T-helper 2 cell treated with Interferon-gamma antibody and Interleukin-4, amounts not matched to agents 100 ng/mL and 5 ng/mL, for 36 hours (primary cell): ENCODE results near the gene LY6G6D. TPM values are rescaled to one million over a fixed set of nuclear protein-coding genes. Genes with fewer than 3 reads are reported as not detected.

ENCODE experiments used
- intact Hi-C: fragments of 100-400 bp; cut with micrococcal nuclease; formaldehyde crosslinking; loops from one replicate; pipeline ENCODE4 v1.15.1; 2023
- total RNA-seq: library from RNA; stranded (reverse); gene quantifications from 2 replicates; pipeline ENCODE4 v1.2.3, GENCODE V29; 2022

LY6G6D gene
- total RNA-seq, 1 donor from 2014 or later: not detected

DNA sequence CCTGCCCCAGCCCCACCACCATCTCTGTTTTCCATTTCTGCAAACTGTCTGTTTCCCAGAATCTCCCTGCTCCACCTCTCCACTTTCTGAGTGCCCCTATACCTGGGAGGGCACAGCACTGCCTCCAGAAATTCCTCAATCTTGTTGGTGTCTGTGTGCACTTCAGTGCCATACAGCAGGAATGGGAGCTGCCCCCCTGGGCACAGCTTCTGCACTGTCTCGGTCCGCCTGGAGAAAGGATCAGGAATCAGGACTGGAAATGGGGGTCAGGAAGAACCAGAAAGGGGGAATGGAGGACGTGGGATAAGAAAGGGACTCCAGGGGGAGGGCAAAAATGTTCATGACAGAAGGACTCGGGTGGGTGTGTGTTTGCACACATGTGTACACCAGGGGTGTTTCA, 18.6 kb downstream of the LY6G6D start:
- intact Hi-C loops: loop anchor here (10.0 kb wide), 2 partner anchors 189 to 441 kb away; partner anchors contain the start of genes AGPAT1, ATP6V1G2, DDX39B and NFKBIL1

DNA sequence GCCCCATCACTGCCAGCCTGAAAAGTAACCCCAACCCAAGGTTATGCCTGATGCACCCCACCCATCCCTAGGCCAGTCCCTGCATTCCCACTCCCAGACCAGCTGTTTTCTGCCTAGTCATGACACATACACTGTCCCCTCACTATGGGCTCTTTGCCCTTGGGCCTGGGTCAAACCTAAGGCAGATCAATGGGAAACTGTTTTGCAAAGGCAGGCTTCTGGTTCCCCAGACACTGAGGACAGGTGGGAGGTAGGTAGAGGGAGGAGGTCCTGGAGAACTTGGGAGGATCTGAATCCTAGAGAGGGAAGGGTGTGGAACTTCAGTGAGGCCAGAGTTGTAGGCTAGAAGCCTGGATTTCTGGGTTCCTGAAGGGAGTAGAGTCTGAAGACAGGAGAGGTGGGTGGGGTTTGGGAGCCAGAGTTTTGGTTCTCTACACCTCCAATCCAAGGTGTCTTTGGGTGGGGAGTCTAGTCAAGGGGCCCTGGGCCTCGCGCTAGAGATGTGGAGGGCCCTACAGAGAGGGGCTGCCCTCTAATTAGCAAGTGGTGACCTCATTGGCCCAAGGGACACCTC, 19.2 kb downstream of the LY6G6D start:
- intact Hi-C loops: loop anchor here (10.0 kb wide), 2 partner anchors 190 to 440 kb away; partner anchors contain the start of genes AGPAT1, ATP6V1G2, DDX39B and NFKBIL1

DNA sequence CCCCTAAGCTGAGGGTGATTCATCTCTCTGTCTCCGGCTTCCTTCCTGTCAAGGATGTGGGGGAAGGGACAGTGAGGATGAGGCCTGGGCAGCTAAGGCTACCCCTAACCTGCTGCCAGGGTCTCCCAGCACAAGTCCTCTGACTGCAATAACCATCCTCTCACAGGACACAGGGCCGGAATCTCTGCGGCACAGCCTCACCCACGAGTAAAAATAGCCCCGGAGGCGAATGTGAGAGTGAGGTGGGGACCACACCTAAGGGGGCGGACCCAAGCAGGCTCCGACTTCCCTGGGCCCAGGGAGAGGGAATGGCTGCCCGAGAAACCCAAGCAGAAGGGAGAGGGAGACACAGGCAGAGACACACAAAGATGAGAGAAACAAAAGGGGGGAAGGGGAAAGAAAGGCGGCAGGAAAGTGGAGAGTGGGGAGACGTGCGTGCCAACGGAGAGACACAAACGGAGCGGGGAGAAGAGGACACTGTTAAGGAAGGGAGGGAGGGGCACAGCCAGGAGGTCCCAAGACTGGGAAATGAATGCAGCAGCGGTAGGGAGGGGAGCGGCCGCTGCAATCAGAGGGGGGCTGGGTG, 19.8 kb downstream of the LY6G6D start:
- intact Hi-C loops: loop anchor here (5.0 to 10.0 kb wide), 4 partner anchors 83 to 1237 kb away; partner anchors contain the start of genes AGPAT1, ATP6V1G2, BAG6 and DDX39B

DNA sequence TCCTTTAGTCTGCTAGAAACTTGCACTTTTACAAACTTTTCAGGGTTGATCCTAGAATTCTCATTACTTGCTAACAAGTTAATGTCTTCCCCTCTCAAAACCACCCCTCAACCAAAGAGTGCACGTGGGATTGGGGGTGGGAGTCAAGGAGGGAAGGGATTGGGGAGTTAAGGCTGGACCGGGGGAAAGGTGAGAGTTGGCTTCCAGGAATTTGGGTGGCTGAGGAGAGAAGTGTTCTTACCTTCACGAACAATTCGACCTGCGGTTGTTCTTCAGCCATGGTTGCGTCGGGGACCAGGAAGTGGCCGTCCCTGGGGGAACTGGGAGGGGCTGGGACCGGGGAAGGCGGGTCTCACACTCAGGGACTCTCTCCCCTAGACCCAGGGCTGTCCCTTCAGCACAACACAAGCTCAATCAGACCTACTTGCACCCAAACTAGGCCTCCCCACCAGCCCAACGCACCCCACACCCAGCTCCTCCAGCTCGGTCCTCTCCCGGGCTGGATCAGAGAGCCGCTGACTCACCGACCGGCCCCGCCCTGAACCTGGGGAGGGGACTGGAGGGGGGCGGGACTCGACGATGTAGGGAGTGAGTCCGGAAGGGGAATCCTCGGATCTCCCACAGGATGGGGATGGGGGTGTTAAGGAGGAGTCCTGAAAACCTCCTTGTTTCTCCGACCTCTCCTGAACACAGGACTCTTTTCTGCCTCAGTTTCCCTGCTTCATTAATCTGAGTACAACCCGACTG, 21.0 kb downstream of the LY6G6D start, which contains the start of gene CLIC1:
TSS of gene CLIC1 (minus strand) at position 510 of the 747 bp plus-strand sequence. CDS start at position 280, 230 bp downstream.
- intact Hi-C loops: loop anchor here (2.0 to 10.0 kb wide), 5 partner anchors 84 to 1236 kb away; partner anchors contain the start of genes AGPAT1, ATF6B, ATP6V1G2 and BAG6

DNA sequence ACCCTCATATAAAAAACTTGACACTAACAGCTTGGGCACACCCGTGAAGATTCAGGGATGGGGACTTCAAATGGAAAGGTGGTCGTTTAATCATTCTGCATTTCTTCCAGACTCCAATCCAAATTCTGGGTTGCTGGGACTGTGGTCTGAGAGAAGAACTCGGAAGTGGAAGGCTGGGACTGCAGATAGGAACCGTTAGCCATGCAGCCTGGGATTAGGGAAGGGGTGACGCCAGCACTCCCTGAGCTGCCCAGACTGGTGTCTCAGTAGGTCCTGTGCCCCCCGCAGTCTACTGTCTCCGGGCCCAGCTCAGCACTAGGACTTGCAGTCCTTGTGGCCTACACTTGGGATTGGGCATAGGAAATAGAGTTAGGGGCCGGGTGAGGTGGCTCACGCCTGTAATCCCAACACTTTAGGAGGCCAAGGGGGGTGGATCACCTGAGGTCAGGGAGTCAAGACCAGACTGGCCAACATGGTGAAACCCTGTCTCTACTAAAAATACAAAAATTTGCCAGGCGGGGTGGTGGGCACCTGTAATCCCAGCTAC, 21.7 kb downstream of the LY6G6D start:
- intact Hi-C loops: loop anchor here (2.0 to 10.0 kb wide), 5 partner anchors 85 to 1235 kb away; partner anchors contain the start of genes AGPAT1, ATF6B, ATP6V1G2 and BAG6

DNA sequence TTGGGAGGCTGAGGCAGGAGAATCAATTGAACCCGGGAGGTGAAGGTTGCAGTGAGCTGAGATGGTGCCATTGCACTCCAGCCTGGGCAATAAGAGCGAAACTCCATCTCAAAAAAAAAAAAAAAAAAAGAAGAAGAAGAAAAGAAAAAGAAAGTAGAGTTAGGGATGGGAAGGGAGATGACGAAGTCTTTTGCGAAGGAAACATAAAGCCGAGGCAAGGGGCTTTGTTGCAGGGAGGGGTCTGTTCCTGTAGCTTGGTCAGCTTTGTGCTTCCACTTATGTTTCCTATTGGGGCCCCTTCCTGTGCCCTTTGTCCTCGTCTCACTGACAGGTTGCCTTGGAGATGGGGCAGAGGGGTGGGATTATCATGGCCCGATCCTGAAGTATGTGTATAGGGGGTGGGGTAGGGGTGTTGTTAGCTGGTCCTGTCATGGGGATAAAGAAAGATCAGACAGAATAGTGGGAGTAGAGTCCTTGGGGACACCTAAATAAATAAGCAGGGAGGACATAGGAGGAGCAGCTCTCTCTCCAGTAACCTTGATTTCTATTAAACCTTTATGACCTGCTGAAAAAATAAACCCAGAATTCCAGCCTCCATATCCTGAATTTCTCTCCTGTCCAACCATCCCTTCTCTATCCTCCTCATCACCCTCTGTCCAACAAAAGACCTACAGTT, 22.3 kb downstream of the LY6G6D start:
- intact Hi-C loops: loop anchor here (2.0 to 10.0 kb wide), 5 partner anchors 85 to 1235 kb away; partner anchors contain the start of genes AGPAT1, ATF6B, ATP6V1G2 and BAG6

DNA sequence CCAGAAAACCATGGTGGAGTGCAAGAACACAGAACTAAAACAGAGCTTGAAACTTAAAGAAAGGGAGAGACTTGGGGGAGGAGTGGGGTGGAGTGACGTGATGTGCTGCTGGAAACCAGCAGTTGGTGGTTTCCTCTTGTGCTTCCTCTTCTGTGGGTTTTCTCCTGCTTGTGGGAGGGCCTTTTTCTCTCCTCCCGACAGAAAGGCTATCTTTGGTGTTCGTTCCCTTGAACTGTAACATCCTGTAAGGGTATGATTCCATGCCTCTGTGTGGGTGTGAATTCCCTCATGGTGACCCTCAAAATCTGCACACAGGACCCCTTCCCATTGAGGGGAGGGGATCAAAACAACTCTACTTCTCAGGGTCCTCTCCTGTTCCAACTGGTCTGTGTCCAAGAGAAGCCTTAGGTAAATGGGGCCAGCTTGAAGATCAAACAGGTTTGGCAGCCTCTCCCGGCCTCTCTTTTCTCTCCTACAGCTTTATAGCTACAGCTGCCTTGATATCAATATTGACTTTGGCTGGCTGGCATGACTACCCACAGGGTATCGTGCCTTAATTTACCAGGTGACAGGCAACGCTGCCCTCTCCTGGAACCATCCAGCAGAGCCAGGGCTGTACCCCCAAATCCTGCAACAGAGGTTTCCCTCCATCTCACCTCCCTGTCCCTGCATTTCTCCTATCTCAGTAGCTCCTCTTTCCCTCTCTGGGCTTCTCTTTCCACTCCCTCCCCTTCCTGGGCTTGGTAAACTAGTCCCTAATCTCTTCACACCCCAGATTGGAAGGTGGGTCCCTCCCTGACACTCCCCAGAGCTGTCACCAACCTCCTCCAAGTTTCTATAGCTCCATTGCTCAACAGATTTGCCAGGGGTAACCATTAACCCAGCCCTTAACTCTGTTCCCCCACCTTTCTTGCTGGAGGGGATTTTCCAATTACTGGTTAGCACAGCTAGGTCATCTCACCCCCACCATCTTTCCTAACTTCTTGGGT, 23.1 kb downstream of the LY6G6D start:
- intact Hi-C loops: loop anchor here (1.0 to 10.0 kb wide), 9 partner anchors 9 to 1234 kb away; partner anchors contain the start of genes AGPAT1, ATF6B, ATP6V1G2 and BAG6

DNA sequence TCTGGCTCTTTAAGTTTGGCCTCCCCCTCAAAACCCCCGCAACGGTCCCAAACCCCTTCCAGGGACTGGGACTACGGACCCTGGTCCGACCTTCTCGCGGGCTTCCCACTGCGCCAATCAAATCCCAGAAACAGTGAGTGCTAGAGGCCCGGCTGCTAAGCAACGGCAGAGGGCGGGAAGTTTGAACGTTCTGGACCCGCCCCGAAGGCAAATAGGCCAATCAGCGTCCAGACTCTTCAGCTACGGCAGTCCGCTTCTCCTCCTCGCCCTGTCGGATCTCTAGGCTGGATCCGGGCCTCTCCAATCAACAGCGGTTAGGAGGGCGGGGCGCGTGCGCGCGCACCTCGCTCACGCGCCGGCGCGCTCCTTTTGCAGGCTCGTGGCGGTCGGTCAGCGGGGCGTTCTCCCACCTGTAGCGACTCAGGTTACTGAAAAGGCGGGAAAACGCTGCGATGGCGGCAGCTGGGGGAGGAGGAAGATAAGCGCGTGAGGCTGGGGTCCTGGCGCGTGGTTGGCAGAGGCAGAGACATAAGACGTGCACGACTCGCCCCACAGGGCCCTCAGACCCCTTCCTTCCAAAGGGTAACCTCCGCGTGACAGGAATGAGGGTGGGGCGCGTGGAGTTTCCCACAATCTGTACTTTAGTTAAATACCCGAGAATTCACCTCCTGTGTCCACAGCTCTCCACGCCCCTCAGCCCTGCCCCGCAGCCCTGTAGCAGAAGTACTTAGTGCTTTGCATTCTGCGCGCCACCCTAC, 24.7 kb downstream of the LY6G6D start, which contains the start of gene MSH5:
TSS of gene MSH5 (plus strand) at position 367 of the 758 bp plus-strand sequence. CDS start 462 bp downstream, outside the sequence.
- intact Hi-C loops: loop anchor here (1.0 to 10.0 kb wide), 8 partner anchors 37 to 1232 kb away; partner anchors contain the start of genes ABHD16A, AGPAT1, ATP6V1G2 and BAG6

DNA sequence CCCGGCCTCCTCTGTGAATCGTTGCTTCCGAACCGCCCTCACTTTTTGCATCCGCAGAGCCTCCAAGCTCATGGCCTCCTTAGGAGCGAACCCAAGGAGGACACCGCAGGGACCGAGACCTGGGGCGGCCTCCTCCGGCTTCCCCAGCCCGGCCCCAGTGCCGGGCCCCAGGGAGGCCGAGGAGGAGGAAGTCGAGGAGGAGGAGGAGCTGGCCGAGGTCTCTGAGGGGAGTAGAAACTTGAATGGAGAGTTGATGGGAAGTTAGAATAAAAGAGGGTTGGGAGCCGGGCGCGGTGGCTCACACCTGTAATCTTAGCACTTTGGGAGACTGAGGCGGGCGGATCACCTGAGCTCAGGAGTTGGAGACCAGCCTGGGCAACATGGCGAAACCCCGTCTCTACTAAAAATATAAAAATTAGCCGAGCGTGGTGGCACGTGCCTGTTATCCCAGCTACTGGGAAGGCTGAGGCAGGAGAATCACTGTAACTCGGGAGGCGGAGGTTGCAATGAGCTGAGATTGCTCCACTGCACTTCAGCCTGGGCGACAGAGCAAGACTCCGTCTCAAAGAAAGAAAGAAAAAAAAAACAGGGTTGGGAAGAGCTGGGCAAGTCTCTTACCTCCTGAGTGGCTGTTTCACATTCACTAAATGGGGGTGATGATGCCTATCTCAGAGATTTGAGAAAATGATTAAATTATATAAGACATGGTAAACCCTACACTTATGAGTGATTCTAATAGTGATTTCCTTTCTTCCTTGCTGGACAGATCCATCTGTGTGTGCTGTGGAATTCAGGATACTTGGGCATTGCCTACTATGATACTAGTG, 25.5 kb downstream of the LY6G6D start:
- intact Hi-C loops: no loop called here

DNA sequence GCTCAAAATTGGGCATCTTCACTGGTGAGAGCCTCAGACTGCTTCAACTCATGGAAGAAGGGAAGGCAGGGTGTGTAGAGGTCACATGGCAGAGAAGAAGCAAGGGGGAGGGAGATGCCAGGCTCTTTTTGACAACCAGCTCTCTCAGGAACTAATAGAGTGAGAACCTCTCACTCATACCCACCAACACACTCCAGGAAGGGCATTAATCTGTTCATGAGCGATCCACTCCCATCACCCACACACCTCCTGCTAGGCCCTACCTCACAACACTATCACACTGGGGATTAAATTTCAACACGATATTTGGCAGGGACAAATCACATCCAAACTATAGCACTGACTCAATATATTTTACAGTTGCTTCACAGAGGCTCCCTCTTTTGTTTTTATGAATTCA, 26.7 kb downstream of the LY6G6D start:
- intact Hi-C loops: no loop called here

DNA sequence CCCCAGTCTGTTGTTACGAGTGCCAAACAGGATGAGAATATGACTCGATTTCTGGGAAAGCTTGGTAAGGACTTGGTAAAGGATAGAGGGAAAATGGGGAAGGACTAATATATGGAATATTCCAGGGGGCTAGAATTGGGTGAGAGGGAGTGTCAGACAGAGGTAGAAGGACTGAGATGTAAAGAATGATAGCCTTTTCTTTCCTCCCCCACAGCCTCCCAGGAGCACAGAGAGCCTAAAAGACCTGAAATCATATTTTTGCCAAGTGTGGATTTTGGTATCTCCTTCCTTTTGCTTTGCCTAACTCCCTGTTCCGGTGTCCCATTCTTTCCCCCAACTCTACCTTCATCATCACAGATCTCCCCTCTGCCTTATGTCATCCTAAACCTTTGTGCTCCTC, 27.7 kb downstream of the LY6G6D start:
- intact Hi-C loops: no loop called here

DNA sequence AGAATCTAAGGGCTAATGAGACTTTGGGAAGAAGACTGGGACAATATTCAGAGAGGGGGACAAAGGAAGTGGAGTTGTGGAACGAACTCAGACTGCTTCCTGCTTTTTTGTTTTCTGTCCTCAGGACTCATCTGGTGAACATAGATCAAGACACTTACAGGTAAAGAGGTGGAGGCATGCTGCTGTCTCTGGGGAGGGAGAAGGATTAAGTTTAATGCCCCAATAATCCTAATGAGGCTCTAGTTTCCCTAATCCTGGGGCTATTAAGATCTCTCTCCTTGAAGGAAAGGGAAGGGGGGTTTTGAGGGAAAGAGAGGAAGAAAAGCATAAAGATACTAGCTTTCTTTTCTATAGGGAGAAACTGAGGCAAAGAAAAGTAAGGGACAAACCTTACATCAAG, 29.3 kb downstream of the LY6G6D start:
- intact Hi-C loops: no loop called here

DNA sequence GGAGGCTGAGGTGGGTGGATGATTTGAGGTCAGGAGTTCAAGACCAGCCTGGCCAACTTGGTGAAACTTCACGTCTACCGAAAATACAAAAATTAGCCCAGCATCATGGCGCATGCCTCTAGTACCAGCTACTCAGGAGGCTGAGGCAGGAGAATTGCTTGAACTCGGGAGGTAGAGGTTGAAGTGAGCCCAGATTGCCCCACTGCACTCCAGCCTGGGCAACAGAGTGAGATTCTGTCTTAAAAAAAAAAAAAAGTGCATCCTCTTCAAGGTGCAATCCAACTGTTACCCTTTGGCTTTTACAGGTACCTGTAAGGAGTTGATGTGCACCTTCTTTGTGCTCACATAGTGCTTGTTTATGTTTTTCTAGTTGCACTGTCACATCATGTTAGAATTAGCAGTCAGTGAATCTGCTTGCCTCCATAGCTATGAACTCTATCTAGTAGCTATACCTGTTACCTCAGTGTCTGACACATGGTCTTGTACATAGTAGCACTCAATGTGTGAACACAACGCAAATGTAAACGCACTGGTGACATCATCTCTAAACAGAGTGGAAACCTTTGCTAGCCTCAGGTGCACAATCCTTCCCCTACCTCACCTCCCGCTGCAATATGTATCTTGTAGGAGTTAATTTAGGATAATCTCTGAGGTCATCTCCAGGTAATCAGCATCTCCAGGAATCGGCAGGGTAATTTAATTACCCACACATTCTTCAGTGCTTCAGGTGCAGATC, 34.3 kb downstream of the LY6G6D start:
- intact Hi-C loops: no loop called here

DNA sequence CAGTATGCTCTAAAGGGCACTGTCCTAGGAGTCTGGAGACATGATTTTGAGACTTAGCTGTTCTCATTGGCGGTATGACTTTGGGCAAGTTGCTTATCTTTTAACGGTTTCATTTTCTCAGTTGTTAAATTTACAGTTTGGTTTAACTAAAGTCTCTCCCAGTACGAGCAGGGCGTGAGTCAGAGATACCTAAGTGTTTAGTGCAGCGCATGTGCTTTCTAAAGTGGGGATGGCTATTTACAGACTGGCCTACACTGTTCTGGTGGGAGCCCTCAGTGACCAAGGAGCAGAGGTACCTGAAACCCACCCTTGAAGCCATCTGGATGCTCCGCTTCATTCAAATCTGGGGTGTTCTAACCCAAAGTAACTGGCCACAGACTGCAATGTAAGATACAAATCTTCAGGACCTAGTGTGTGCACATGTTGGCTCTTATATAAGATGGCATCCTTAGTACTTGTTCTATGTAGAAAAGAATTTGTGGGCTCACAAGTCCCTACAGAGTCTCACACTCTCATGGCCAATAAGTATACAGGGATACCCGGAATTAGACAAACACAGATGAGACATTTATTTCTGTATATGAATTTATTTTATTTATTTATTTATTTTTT, 35.4 kb downstream of the LY6G6D start:
- intact Hi-C loops: no loop called here

DNA sequence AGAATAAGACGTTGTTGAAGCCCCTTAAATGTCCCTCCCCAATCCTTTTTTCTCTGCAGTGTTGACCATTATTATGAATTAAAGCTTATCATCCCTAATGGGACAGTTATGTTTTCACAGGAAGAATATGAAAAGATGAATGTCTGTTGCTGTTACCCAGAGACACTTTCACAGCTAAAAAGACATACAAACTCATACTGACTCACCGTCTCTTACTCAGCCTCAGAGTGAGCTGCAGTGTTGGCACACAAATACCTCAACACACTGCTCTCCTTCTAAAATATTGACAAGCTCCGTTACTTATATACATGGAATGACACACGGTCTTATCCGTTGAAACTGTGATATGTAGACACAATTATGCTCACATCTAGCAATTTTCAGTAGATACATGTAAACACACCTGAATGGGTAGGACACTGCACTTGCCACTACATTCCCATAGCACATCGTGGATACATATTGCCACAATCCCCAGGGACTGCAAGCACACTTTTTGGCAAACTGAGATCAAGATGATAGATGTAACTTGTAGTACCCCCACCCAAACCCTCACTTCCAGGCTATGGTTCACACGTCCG, 37.7 kb downstream of the LY6G6D start:
- intact Hi-C loops: no loop called here

DNA sequence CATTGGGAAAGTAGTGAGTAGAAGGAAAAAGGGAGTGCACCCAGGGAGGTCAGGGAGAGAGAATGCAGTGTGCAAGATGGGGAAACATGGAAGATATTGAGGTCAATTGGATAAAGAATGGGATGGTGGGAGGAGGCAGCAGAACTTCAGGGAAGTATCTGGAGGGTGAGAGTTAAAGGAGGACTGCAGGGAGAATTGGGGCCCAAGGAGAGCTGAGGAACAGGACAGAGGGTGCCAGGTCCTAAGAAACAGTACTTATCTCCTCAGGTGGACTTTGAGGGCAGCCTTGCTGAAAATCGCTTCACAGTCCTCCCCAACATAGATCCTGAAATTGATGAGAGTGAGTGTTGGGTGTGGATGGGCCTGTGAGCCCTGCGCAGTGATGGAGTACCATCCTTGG, 43.1 kb downstream of the LY6G6D start:
- intact Hi-C loops: no loop called here
